Retinal pigment epithelial cell (primary cell): ENCODE measurements around the gene UNCX.

Experiments
- DNase-seq: peaks from one replicate; pipeline ENCODE4 v3.0.0-alpha.2; 2010; ENCODE audit warnings: low read depth
- H3K4me3 ChIP-seq: 2 replicates; pipeline ENCODE4 v1.5.1; 2011; ENCODE audit warnings: mild to moderate bottlenecking, low read length, control low read depth, moderate library complexity
- CTCF ChIP-seq: conservative IDR thresholded peaks from 2 replicates; pipeline ENCODE4 v1.5.1; 2011; ENCODE audit warnings: low read depth, low read length, control low read depth, inconsistent platforms

UNCX gene

GRCh38 chr7:1239803-1240516 is 7.3 kb downstream of the UNCX start:
- DNase-seq = no peak
- no peak overlapping the region for H3K4me3 ChIP-seq
- no peak for TF ChIP-seq CTCF

- H3K4me3 ChIP-seq = no peak overlapping the region
- no peak for DNase-seq
- no peak for TF ChIP-seq CTCF
Observed at GRCh38 chr7:1240517-1241257, 8.0 kb downstream of the UNCX start.

GRCh38 chr7:1241258-1241602 is 8.6 kb downstream of the UNCX start:
- no peak overlapping the region for H3K4me3 ChIP-seq
- DNase-seq = no peak
- no peak for TF ChIP-seq CTCF

GRCh38 chr7:1241603-1242255 is 9.1 kb downstream of the UNCX start:
- no peak for TF ChIP-seq CTCF
- no peak overlapping the region for H3K4me3 ChIP-seq
- no peak for DNase-seq

GRCh38 chr7:1242256-1242605 is 9.6 kb downstream of the UNCX start:
- no peak for TF ChIP-seq CTCF
- DNase-seq = no peak
- H3K4me3 ChIP-seq = no peak overlapping the region

GRCh38 chr7:1242606-1243289 is 10.1 kb downstream of the UNCX start:
- no peak overlapping the region for H3K4me3 ChIP-seq
- TF ChIP-seq CTCF = no peak
- DNase-seq = no peak
